Epithelial cell of proximal tubule (primary cell): ENCODE data around the gene RALGAPB. TPM values are rescaled to one million over a fixed set of nuclear protein-coding genes. Genes with fewer than 3 reads are reported as not detected.

Experiments
- DNase-seq: peaks from one replicate; pipeline ENCODE4 v3.0.0-alpha.2; 2011; ENCODE audit warnings: low read depth
- H3K4me3 ChIP-seq: 2 replicates; pipeline ENCODE4 v1.5.1; 2011; ENCODE audit warnings: low read depth, mild to moderate bottlenecking, low read length
- total RNA-seq: library from RNA; depleted of rRNA; stranded (reverse); fragments of >200 nt; gene quantifications from 2 replicates; pipeline ENCODE4 v1.2.3, GENCODE V29; 2015
- TF ChIP-seq, protein P1 (sequence below): conservative IDR thresholded peaks from 2 replicates; pipeline ENCODE4 v1.5.1; 2012; ENCODE audit warnings: low read depth, mild to moderate bottlenecking, low read length

The RALGAPB gene
- total RNA-seq, 1 donor from 2014 or later: 19.1 TPM

DNA sequence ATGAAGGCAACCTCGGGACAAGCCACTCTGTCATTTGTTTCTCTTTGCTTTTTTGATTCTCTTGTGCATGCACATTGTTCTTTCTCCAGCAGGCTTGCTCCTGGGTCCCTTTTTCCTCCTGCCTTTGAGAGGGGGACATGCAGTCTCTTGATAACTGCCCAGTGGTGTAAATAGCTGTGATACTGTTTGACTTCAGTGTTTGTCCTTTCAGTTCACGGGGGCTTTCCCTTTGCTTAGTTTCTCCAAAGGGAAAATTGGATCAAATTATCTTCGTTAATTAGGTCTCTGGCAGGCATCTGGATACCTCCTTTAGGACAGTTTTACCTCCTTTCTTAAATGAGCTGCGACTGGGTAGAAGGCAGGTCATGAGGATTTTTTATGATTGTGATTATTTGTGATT, 41.5 kb downstream of the RALGAPB start:
- no peak overlapping the region for H3K4me3 ChIP-seq
- TF ChIP-seq, protein P1, sequence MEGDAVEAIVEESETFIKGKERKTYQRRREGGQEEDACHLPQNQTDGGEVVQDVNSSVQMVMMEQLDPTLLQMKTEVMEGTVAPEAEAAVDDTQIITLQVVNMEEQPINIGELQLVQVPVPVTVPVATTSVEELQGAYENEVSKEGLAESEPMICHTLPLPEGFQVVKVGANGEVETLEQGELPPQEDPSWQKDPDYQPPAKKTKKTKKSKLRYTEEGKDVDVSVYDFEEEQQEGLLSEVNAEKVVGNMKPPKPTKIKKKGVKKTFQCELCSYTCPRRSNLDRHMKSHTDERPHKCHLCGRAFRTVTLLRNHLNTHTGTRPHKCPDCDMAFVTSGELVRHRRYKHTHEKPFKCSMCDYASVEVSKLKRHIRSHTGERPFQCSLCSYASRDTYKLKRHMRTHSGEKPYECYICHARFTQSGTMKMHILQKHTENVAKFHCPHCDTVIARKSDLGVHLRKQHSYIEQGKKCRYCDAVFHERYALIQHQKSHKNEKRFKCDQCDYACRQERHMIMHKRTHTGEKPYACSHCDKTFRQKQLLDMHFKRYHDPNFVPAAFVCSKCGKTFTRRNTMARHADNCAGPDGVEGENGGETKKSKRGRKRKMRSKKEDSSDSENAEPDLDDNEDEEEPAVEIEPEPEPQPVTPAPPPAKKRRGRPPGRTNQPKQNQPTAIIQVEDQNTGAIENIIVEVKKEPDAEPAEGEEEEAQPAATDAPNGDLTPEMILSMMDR: no peak
- no peak for DNase-seq

DNA sequence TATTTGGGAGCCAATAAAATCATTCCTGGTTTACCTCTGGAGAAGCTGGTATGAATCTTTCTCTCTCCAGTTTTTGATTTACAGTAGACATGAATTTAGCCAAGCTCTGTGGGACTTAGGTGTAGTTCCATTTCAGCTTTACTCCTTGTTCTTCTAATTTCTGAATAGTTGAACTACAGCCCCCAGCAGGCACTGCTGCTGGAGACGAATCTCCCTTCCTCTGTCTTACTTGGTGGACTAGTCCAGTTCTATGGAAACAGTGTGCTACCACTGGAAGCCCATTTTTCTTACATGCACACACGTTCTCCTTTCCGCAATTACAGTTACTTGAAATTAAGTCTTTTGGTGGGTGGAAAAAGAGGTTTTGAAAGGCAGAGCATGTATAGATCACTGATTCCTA, 42.3 kb downstream of the RALGAPB start:
- TF ChIP-seq, protein P1: no peak
- DNase-seq: no peak
- H3K4me3 ChIP-seq: no peak overlapping the region

DNA sequence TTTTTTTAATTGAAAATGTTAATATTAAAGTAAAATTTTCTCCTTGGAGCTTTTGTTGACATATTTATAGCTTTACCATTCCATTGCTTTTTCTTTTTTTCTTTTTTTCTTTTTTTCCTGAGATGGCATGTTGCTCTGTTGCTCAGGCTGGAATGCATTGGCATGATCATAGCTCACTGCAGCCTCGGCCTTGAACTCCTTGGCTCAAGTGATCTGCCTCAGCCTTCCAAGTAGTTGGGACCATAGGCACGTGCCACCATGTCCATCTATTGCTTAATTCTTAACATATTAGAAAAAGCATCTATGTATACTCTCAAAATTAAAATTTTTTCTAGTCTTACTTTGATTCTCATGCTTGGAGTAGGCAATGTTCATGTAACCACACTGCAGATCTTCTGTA, 43.0 kb downstream of the RALGAPB start:
- DNase-seq: no peak
- TF ChIP-seq, protein P1: no peak
- H3K4me3 ChIP-seq: no peak overlapping the region

DNA sequence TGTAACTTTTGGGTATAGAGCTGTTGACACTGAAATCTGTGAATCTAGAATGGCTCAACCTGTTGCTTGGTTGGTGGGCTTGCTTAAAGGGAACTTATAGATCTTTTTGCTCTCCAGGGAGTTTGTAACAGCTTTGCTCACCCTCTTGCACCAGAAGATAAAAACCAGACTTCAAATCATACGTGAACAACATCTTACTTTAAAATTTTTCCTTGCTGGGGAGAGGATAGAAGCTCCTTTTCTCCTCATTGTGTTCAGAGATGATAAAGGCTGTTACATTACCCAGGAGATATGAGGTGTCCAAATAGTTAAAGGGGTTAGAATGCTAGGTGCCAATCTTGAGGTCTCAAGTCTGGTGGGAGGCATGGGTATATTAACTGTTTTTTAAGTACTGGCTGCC, 46.8 kb downstream of the RALGAPB start:
- TF ChIP-seq, protein P1: no peak
- H3K4me3 ChIP-seq: no peak overlapping the region

DNA sequence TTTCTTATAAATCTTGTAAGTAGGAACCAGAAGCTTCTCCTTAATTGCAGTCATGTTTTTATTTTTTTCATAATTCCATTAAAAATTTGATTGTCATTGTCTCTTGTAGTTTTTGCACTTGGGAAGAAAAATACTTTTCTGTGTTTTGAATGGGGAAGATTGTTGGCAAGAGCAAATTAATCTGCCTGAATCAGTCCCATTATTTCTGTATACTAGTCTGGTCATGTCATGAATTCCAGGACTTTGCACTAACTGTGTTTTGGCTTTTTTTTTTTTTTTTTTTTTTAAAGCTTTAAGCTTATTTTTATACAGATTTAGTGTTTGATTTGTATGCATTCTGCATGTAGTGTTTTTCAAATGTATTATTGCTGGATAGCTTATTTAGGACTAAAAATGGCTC, 47.6 kb downstream of the RALGAPB start:
- no peak overlapping the region for H3K4me3 ChIP-seq

More for the DNA sequence above, 46.8 kb downstream of the RALGAPB start:
- DNase-seq: no peak

DNA sequence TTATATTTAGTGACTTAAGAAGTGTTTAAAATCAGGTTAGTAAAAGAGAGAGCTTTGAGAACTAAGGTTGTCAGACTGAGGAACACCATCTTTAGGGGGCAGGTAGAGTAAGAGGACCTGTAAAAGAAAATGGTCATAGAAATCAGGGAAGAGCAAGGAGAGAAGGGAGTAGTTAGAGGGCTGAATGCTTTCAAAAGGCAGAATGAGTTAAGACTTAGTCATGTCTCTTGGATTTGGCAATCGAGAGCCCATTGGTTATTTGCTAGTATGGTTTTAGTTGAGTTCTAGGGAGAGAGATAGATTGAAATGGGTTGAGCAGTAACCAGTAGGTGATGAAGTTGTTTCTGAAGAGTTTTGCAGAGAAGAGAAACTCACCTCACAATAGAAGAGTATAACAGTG, 51.1 kb downstream of the RALGAPB start:
- DNase-seq: peak; percentile 30
- TF ChIP-seq, protein P1: no peak
- H3K4me3 ChIP-seq: no peak overlapping the region

More for the DNA sequence above, 47.6 kb downstream of the RALGAPB start:
- DNase-seq: no peak
- TF ChIP-seq, protein P1: no peak

DNA sequence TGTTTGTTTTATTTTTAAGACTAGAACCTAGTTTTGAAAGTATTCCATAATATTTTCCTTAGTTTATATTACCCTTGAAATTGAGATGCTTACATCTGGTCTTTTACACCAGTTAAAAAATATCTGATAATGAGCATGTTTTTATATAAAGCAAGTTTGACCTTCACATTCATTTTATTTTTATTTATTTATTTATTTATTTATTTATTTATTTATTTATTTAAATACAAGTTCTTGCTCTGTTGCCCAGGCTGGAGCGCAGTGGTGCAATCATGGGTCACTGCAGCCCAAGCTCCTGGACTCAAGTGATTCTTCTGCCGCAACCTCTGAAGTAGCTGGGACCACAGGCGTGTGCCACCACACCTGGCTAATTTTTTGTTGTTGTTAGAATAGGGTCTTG, 55.5 kb downstream of the RALGAPB start:
- TF ChIP-seq, protein P1: no peak
- DNase-seq: no peak
- no peak overlapping the region for H3K4me3 ChIP-seq
